HG03558 (cell line): Measurements from ENCODE around the gene FAM20C.

Experiments used
- ATAC-seq: cut with Tn5 transposase; IDR thresholded peaks from one replicate; pipeline ENCODE4 v1.9.1; 2021; ENCODE audit warnings: moderate number of reproducible peaks; ENCODE audit not compliant: unreplicated experiment; ENCODE audit errors: extremely low read depth

Gene FAM20C

GRCh38 chr7:251446-252175 is 59.2 kb downstream of the FAM20C start:
- ATAC-seq, result no peak

DNA sequence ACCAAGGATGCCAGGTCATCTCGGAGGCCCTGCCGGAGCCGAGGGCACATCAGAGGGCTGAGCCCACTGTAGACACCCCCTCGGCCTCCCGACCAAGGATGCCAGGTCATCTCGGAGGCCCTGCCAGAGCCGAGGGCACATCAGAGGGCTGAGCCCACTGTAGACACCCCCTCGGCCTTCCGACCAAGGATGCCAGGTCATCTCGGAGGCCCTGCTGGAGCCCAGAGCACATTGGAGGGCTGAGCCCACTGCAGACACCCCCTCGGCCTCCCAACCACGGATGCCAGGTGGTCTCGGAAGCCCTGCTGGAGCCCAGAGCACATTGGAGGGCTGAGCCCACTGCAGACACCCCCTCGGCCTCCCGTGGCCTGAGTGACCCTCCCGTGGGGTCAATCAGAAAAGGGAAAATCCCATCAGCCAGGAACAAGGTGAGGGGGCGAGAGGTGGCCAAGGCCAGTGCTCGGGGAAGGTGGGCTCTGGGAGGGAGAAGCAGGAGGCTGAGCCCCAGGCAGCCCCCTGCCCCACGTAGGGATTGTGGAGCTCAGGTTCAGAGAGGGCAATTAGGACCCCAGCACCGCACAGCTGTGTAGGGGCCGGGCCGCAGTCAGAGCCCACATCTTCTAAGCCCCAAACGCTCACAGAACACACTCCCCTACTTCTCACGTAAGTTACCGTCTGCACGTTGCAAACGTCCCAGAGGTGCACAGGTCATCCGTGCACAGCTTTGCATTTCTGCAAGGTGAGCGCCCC is 60.0 kb downstream of the FAM20C start:
- no peak for ATAC-seq

- ATAC-seq, result no peak
Observed at GRCh38 chr7:252981-253380, 60.6 kb downstream of the FAM20C start.

DNA sequence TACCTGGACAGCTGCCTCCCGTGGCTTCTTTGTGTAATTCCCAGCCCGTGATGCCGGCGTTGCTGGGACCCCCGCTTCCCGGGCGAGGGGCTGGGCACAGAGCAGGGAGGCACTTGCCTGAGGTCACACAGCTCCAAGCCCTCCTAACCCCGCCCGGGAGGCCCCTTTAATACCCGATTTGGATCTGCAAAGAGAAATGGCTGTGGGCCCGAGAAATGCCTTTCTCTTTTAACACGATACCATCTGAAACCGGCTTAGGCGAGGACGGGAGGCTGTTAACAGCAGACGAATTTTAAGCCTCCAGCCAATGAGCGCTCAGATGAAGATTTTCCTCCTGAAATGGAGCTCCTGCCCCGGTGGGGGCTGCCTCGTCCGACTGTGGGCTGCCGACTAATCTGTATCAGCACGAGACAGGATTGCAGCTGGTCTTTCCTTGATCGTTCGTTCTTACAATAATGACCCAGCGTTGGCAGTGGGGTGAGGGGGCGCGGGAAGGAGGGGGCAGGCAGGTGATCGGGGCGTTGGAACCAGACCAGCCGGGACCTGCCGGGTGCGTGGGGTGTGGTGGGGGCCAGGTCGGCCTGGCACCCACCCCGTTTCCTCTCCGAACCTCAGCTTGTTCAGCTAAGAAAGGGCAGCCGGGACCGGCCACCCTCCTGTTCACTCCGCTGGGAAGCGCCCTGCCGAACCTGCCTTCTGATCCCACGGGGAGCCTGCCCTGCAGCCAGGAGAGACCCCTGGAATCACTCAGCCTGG is 61.4 kb downstream of the FAM20C start:
- no peak for ATAC-seq

GRCh38 chr7:254337-255037 is 62.1 kb downstream of the FAM20C start:
- no peak for ATAC-seq

DNA sequence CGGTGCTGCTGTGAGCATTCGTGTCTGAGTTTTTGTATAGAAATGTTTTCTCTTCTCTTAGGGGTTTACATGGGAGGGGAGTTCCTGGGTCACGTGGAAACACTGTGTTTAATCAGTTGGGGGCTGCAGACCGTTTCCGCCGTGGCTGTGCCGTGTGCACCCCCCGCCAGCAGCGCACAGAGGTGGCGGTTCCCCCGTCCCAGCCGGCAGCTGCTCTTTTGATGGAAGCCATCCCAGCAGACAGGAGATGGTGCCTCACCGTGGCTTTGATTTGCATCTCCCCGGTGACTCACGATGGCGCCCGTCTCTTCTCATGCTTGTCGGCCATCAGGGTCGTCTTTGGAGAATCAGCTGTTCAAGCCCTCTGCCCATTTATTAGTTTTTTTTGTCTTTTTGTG is 62.7 kb downstream of the FAM20C start:
- no peak for ATAC-seq

GRCh38 chr7:255721-256361 is 63.5 kb downstream of the FAM20C start:
- no peak for ATAC-seq

GRCh38 chr7:256461-256940 is 64.1 kb downstream of the FAM20C start:
- no peak for ATAC-seq

GRCh38 chr7:256981-257646 is 64.7 kb downstream of the FAM20C start:
- no peak for ATAC-seq

DNA sequence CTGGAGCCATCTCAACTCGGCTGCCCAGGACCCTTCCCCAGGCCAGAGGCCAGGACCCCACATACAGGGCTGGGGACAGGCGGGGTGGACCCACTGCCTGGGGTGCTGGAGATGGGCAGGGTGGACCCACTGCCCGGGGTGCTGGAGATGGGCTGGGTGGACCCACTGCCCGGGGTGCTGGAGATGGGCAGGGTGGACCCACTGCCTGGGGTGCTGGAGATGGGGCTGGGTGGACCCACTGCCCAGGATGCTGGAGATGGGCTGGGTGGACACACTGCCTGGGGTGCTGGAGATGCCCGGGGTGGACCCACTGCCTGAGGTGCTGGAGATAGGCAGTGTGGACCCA is 65.2 kb downstream of the FAM20C start:
- no peak for ATAC-seq

GRCh38 chr7:258476-259190 is 66.3 kb downstream of the FAM20C start:
- no peak for ATAC-seq

- ATAC-seq, result no peak
Observed at GRCh38 chr7:259191-259505, 66.8 kb downstream of the FAM20C start.

DNA sequence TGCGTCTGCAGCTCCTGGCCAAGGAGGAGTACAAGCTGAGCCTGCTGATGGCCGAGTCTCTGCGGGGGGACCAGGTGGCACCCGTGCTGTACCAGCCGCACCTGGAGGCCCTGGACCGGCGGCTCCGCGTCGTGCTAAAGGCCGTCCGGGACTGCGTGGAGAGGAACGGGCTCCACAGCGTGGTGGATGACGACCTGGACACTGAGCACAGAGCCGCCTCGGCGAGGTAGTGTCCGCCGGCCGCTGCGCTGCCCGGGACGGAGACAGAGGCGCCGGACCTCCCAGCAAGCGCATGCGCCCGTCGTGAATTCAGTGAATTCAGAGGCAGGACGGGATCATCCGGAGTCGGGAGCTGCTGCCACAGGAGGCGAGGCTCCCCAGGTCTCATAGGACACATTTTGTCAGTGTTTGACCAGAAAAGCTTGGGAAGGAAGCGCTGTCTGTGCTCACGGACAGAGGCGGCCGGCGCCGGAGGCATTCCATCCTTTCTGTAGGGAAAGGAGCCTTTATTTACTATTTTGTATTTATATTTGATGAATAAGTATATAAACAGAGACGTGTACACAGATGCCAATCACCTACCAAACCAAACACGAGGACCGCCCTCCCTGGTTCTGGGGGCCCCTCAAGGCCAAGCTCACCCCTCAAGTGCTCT is 67.5 kb downstream of the FAM20C start:
- ATAC-seq, result no peak

- no peak for ATAC-seq
Observed at GRCh38 chr7:260441-261281, 68.3 kb downstream of the FAM20C start.

- ATAC-seq, result no peak
Observed at GRCh38 chr7:261341-262250, 69.2 kb downstream of the FAM20C start.

DNA sequence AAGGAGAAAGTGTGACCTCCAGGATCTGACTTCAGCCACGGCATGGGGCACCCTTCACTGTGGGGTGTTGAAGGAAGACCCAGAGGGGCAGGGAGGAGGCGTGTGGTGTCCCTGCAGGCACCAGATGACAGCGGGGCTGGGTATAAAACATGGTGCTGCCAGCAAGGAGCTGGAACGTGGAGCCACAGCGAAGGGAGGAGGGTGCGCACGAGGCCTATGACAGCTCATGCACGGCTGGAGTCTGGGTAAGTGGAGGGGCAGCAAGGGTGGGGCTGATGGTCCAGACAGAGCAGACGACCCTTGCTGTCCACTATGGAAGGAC is 69.8 kb downstream of the FAM20C start:
- no peak for ATAC-seq
